HG02588 (cell line): Measurements from ENCODE around the gene GZF1.

Experiments
- ATAC-seq: cut with Tn5 transposase; IDR thresholded peaks from one replicate; pipeline ENCODE4 v1.9.1; 2021; ENCODE audit warnings: mild to moderate bottlenecking, moderate library complexity; ENCODE audit not compliant: unreplicated experiment

GZF1 gene

GRCh38 chr20:23368316-23369071, 6.5 kb downstream of the GZF1 start:
- ATAC-seq = no peak

- ATAC-seq = no peak
Measured at GRCh38 chr20:23369072-23369823, 7.3 kb downstream of the GZF1 start.

- ATAC-seq = no peak
Measured at GRCh38 chr20:23370274-23370673, 8.3 kb downstream of the GZF1 start.

- ATAC-seq = no peak
Measured at GRCh38 chr20:23370873-23371272, 8.9 kb downstream of the GZF1 start.

GRCh38 chr20:23371496-23371895, 9.5 kb downstream of the GZF1 start:
- no peak for ATAC-seq

- ATAC-seq = no peak
Measured at GRCh38 chr20:23374441-23374840, 12.5 kb downstream of the GZF1 start.

- ATAC-seq = no peak
Measured at GRCh38 chr20:23375827-23376226, 13.8 kb downstream of the GZF1 start.

- no peak for ATAC-seq
Measured at GRCh38 chr20:23379772-23380171, 17.8 kb downstream of the GZF1 start.

GRCh38 chr20:23381876-23382275, 19.9 kb downstream of the GZF1 start:
- no peak for ATAC-seq

- ATAC-seq = no peak
Measured at GRCh38 chr20:23386304-23387117, 24.5 kb downstream of the GZF1 start.

GRCh38 chr20:23387118-23387443, 25.1 kb downstream of the GZF1 start:
- no peak for ATAC-seq

- ATAC-seq = no peak
Measured at GRCh38 chr20:23390091-23390774, 28.3 kb downstream of the GZF1 start.

GRCh38 chr20:23391707-23392310, 29.8 kb downstream of the GZF1 start:
- ATAC-seq = no peak

- no peak for ATAC-seq
Measured at GRCh38 chr20:23393996-23394775, 32.2 kb downstream of the GZF1 start.

GRCh38 chr20:23396950-23397627, 35.1 kb downstream of the GZF1 start:
- ATAC-seq = no peak

GRCh38 chr20:23397961-23398360, 36.0 kb downstream of the GZF1 start:
- no peak for ATAC-seq

- ATAC-seq = no peak
Measured at GRCh38 chr20:23399568-23400241, 37.7 kb downstream of the GZF1 start.

- ATAC-seq = no peak
Measured at GRCh38 chr20:23401051-23401450, 39.1 kb downstream of the GZF1 start.

GRCh38 chr20:23403751-23404150, 41.8 kb downstream of the GZF1 start:
- ATAC-seq = no peak
